ENCODE data around the gene ADGRF3. TPM values are rescaled to one million over a fixed set of nuclear protein-coding genes. Genes with fewer than 3 reads are reported as not detected.
"Not testable (repeated sequence)": the region's sequence is repeated elsewhere in the genome, so short reads cannot be mapped to it uniquely, and the experiment has no call there.

Gene ADGRF3
- total and polyA plus RNA-seq, 2 donors (not counting 1 experiment from before 2014, with no cell fraction given), result 0.47 to 1.00 TPM

- no peak for TF ChIP-seq EZH2 (IDR thresholded peaks at IDR 0.05; ENCODE audit: borderline replicate concordance, insufficient read depth, low read depth, low read length, poor library complexity, severe bottlenecking)
- TF ChIP-seq, protein P1, sequence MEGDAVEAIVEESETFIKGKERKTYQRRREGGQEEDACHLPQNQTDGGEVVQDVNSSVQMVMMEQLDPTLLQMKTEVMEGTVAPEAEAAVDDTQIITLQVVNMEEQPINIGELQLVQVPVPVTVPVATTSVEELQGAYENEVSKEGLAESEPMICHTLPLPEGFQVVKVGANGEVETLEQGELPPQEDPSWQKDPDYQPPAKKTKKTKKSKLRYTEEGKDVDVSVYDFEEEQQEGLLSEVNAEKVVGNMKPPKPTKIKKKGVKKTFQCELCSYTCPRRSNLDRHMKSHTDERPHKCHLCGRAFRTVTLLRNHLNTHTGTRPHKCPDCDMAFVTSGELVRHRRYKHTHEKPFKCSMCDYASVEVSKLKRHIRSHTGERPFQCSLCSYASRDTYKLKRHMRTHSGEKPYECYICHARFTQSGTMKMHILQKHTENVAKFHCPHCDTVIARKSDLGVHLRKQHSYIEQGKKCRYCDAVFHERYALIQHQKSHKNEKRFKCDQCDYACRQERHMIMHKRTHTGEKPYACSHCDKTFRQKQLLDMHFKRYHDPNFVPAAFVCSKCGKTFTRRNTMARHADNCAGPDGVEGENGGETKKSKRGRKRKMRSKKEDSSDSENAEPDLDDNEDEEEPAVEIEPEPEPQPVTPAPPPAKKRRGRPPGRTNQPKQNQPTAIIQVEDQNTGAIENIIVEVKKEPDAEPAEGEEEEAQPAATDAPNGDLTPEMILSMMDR (IDR thresholded peaks at IDR 0.05), result no peak
- H3K4me3 ChIP-seq (ENCODE audit: control extremely low read depth in 1 of 5, extremely low read depth in 1 of 5, insufficient read depth in 1 of 5, low read depth in 2 of 5, low read length in 4 of 5), result no peak overlapping the region
- Mint-ChIP-seq H3K27ac (peak overlapping the region; percentile 38), H3K4me3 (peak overlapping the region; percentile 41), H3K4me1 (peaks cover 19% of the 10 kb centered on the region), H3K9me3 (ENCODE audit: insufficient read depth) (no peaks in the 10 kb centered on the region), H3K27me3 (no peaks in the 10 kb centered on the region)
- ChIA-PET POLR2A (no interaction called here), CTCF (no interaction called here)
- H3K4me1 ChIP-seq (ENCODE audit: control insufficient read depth in 2 of 2, insufficient read depth in 2 of 2, low read length in 2 of 2), result peaks cover 0 to 11% of the 10 kb centered on the region in 2 donors
- H4K20me1 ChIP-seq (ENCODE audit: control insufficient read depth, insufficient read depth, low read length, poor library complexity, severe bottlenecking), result no peaks in the 10 kb centered on the region
- no peaks in the 10 kb centered on the region for H3K27me3 ChIP-seq (replicated peaks in 1 of 4; ENCODE audit: control extremely low read depth in 1 of 4, control insufficient read depth in 3 of 4, insufficient read depth in 4 of 4, low read length in 3 of 4)
- H3K27ac ChIP-seq (ENCODE audit: low read length in 2 of 2), result no peak overlapping the region
- no peak overlapping the region for H3K4me2 ChIP-seq (replicated peaks; ENCODE audit: low read depth, low read length, poor library complexity, severe bottlenecking)
- H3K36me3 ChIP-seq (replicated peaks in 1 of 2; ENCODE audit: control extremely low read depth in 1 of 2, control insufficient read depth in 1 of 2, extremely low read depth in 1 of 2, insufficient read depth in 2 of 2, low read length in 1 of 2), result peaks cover 3 to 22% of the 10 kb centered on the region in 2 experiments
- H2AFZ ChIP-seq (ENCODE audit: insufficient read depth, low read depth, low read length, poor library complexity, severe bottlenecking), result no peak overlapping the region
- no peak overlapping the region for H3K9ac ChIP-seq (ENCODE audit: low read length)
- ATAC-seq (ENCODE audit: low read depth), result no peak
- H3K79me2 ChIP-seq (ENCODE audit: control insufficient read depth, insufficient read depth, low read length), result no peaks in the 10 kb centered on the region
- no peaks in the 10 kb centered on the region for H3K9me3 ChIP-seq (ENCODE audit: control extremely low read depth in 1 of 3, control insufficient read depth in 2 of 3, insufficient read depth in 1 of 3, low read length in 2 of 3)
- intact Hi-C loops (cut with micrococcal nuclease), result no loop called here
- DNase-seq, result no peak
Observed at GRCh38 chr2:26270373-26270772, 76.2 kb downstream of the ADGRF3 start.

- Histone ChIP-seq H3K9ac (ENCODE audit: low read length) (no peak overlapping the region), H3K4me2 (replicated peaks; ENCODE audit: low read depth, low read length, poor library complexity, severe bottlenecking) (no peak overlapping the region), H3K79me2 (ENCODE audit: control insufficient read depth, insufficient read depth, low read length) (no peaks in the 10 kb centered on the region), H3K4me1 (ENCODE audit: control insufficient read depth in 2 of 2, insufficient read depth in 2 of 2, low read length in 2 of 2) (peaks cover 0 to 11% of the 10 kb centered on the region in 2 donors), H2AFZ (ENCODE audit: insufficient read depth, low read depth, low read length, poor library complexity, severe bottlenecking) (no peak overlapping the region), H3K27ac (ENCODE audit: low read length in 2 of 2) (no peak overlapping the region), H3K36me3 (replicated peaks in 1 of 2; ENCODE audit: control extremely low read depth in 1 of 2, control insufficient read depth in 1 of 2, extremely low read depth in 1 of 2, insufficient read depth in 2 of 2, low read length in 1 of 2) (peaks cover 3 to 19% of the 10 kb centered on the region in 2 experiments), H4K20me1 (ENCODE audit: control insufficient read depth, insufficient read depth, low read length, poor library complexity, severe bottlenecking) (no peaks in the 10 kb centered on the region), H3K27me3 (replicated peaks in 1 of 4; ENCODE audit: control extremely low read depth in 1 of 4, control insufficient read depth in 3 of 4, insufficient read depth in 4 of 4, low read length in 3 of 4) (no peaks in the 10 kb centered on the region), H3K4me3 (ENCODE audit: control extremely low read depth in 1 of 5, extremely low read depth in 1 of 5, insufficient read depth in 1 of 5, low read depth in 2 of 5, low read length in 4 of 5) (no peak overlapping the region), H3K9me3 (ENCODE audit: control extremely low read depth in 1 of 3, control insufficient read depth in 2 of 3, insufficient read depth in 1 of 3, low read length in 2 of 3) (no peaks in the 10 kb centered on the region)
- ChIA-PET CTCF (interaction anchor here (0.7 kb wide), 1 partner anchor 673 kb away, joined by 6 read pairs; no protein-coding TSS in a partner anchor), POLR2A (no interaction called here)
- peak overlapping the region; percentile 21 for H3K27ac Mint-ChIP-seq
- H3K27me3 Mint-ChIP-seq, result no peaks in the 10 kb centered on the region
- peaks cover 19% of the 10 kb centered on the region for H3K4me1 Mint-ChIP-seq
- 83% methylated on average over 1 of the region's 6 CpGs for WGBS (ENCODE audit: insufficient coverage)
- no peak for TF ChIP-seq EZH2 (IDR thresholded peaks at IDR 0.05; ENCODE audit: borderline replicate concordance, insufficient read depth, low read depth, low read length, poor library complexity, severe bottlenecking)
- TF ChIP-seq, protein P1 (IDR thresholded peaks at IDR 0.05), result no peak
- ATAC-seq (ENCODE audit: low read depth) (peak; percentile 28), DNase-seq (peak; percentile 44)
- H3K4me3 Mint-ChIP-seq, result peak overlapping the region; percentile 41
- no peaks in the 10 kb centered on the region for H3K9me3 Mint-ChIP-seq (ENCODE audit: insufficient read depth)
- intact Hi-C loops (cut with micrococcal nuclease), result no loop called here
Observed at GRCh38 chr2:26269571-26270158, 76.9 kb downstream of the ADGRF3 start.

DNA sequence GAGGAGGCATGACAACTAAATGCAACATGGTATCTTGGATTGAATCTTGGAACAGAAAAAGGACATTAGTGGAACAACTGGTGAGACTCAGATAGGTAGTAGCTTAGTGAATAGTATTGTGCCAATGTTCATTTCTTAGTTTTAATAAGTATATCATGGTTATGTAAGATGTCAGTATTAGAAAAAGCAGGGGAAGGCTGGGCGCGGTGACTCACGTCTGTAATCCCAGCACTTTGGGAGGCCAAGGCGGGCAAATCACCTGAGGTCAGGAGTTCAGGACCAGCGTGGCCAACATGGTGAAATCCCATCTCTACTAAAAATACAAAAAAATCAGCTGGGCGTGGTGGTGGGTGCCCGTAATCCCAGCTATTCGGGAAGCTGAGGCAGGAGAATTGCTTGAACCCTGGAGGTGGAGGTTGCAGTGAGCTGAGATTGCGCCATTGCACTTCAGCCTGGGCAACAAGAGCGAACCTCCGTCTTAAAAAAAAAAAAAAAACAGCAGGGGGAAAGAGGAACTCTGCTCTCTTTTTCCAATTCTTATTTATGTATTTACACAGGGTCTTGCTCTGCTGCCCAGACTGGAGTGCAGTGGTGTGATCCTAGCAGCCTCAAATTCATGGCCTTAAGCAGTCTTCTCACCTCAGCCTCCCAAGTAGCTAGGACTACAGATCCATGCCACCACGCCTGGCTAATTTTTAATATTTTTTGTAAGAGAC is 77.8 kb downstream of the ADGRF3 start:
- H3K9ac ChIP-seq (ENCODE audit: low read length); H3K4me3 ChIP-seq (ENCODE audit: control extremely low read depth in 1 of 5, extremely low read depth in 1 of 5, insufficient read depth in 1 of 5, low read depth in 2 of 5, low read length in 4 of 5); H4K20me1 ChIP-seq (ENCODE audit: control insufficient read depth, insufficient read depth, low read length, poor library complexity, severe bottlenecking); H3K79me2 ChIP-seq (ENCODE audit: control insufficient read depth, insufficient read depth, low read length); H3K9me3 ChIP-seq (ENCODE audit: control extremely low read depth in 1 of 3, control insufficient read depth in 2 of 3, insufficient read depth in 1 of 3, low read length in 2 of 3); H3K4me2 ChIP-seq (replicated peaks; ENCODE audit: low read depth, low read length, poor library complexity, severe bottlenecking); H3K4me3 Mint-ChIP-seq; H3K27me3 ChIP-seq (replicated peaks in 1 of 4; ENCODE audit: control extremely low read depth in 1 of 4, control insufficient read depth in 3 of 4, insufficient read depth in 4 of 4, low read length in 3 of 4); H2AFZ ChIP-seq (ENCODE audit: insufficient read depth, low read depth, low read length, poor library complexity, severe bottlenecking); intact Hi-C loops (cut with micrococcal nuclease); ATAC-seq (ENCODE audit: low read depth); H3K27me3 Mint-ChIP-seq; H3K27ac Mint-ChIP-seq; DNase-seq; H3K9me3 Mint-ChIP-seq (ENCODE audit: insufficient read depth); H3K27ac ChIP-seq (ENCODE audit: low read length in 2 of 2): not testable (repeated sequence)
- H3K4me1 Mint-ChIP-seq, result peaks cover 19% of the 10 kb centered on the region
- POLR2A ChIA-PET, result interaction anchor here (0.6 kb wide), 1 partner anchor 23 kb away, joined by 3 read pairs; no protein-coding TSS in a partner anchor
- 100% methylated on average over 4 of the region's 12 CpGs for WGBS (ENCODE audit: insufficient coverage)
- Histone ChIP-seq H3K4me1 (ENCODE audit: control insufficient read depth in 2 of 2, insufficient read depth in 2 of 2, low read length in 2 of 2) (peaks cover 0 to 11% of the 10 kb centered on the region in 2 donors), H3K36me3 (replicated peaks in 1 of 2; ENCODE audit: control extremely low read depth in 1 of 2, control insufficient read depth in 1 of 2, extremely low read depth in 1 of 2, insufficient read depth in 2 of 2, low read length in 1 of 2) (peaks cover 3 to 15% of the 10 kb centered on the region in 2 experiments)
- CTCF ChIA-PET, result interaction anchor here (0.7 kb wide), 2 partner anchors 674 to 703 kb away, joined by 3 to 6 read pairs; no protein-coding TSS in a partner anchor
